IPS-11a (cell line): ENCODE data around the gene GPN2.
"Not testable (repeated sequence)": the region's sequence is repeated elsewhere in the genome, so short reads cannot be mapped to it uniquely, and the experiment has no call there.

Experiments used
- H3K4me3 ChIP-seq: one replicate; pipeline ENCODE4 v1.5.1; 2013; ENCODE audit warnings: low read depth, low read length, control low read depth

Gene GPN2

DNA sequence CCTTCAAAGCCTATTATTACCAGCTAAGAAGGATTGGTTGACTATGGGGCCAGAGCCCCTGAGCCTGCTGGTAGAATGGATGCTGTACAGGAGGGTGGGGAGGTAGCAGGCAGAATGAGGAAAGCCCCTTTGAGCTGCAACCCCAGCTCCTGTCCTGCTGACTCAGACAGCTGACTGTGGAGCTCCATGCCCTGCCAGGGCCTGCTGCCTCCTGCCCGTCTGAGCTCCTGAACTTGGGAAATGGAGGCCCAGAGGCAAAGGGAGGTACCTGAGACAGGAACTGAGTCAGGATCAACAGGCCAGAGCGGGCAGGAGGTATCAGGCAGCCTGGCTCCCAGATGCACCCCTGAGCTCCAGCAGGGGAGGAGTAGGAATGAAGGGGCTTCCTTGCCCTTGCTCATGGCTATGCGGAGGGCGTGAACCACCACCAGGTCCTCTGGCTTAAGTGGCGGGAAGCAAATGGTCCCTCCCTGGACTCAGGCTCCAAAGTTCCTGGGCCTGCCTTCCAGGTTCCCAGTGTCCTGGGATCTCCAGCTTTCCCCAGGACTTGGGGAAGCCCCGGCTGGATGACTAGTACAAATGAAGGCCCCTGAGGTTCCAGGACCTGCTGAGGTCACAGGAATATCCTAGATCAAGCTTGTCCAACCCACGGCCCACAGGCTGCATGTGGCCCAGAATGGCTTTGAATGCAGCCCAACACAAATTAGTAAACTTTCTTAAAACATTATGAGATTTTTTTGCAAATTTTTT lies 31.0 kb downstream of the GPN2 start:
- H3K4me3 ChIP-seq, result no peak overlapping the region

DNA sequence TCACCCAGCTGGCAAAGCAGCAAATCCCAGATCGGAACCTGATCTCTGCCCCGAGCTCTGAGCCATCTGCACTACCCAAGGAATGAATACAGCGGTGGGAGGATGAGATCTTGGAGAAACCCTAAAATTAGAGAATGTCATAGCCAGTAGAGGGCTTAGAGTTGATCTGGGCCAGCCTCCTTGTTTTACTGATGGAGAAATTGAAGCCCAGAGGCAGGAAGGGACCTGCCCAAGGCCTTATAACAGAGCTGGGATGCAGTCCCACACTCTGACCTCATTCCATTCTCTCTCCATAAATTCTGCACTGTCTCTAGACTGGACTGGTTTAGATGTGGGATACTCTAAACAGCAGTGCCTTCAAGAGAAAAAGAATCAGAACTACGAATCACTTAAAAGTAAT lies 31.9 kb downstream of the GPN2 start:
- H3K4me3 ChIP-seq, result no peak overlapping the region

DNA sequence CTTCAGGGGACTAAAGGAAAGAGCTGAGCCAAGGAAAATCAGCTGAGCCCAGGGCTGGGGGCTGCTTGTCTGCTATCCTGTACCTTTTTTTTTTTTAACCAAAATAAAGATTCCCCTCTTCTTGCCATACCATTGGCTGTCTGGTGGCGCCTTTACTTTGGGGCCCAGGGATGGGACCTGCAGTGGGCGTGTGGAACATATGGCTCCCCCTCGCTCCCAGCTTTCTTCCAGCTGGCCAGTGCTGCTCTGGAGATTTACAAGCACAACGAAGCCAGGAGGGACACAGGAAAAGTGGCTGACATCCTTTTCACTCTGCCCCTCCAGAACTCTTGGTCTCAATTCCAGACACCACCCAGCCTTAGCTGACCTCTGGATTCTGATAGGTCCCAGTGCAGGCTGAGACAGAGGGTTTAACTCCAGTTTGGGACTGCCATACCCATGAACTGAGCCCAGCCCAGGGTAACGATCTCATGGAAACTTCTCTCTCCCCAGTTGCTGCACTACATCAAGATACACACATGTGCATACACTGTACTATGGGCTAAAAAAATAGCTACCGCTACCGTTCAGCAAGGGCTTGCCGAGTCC lies 32.5 kb downstream of the GPN2 start:
- no peak overlapping the region for H3K4me3 ChIP-seq

DNA sequence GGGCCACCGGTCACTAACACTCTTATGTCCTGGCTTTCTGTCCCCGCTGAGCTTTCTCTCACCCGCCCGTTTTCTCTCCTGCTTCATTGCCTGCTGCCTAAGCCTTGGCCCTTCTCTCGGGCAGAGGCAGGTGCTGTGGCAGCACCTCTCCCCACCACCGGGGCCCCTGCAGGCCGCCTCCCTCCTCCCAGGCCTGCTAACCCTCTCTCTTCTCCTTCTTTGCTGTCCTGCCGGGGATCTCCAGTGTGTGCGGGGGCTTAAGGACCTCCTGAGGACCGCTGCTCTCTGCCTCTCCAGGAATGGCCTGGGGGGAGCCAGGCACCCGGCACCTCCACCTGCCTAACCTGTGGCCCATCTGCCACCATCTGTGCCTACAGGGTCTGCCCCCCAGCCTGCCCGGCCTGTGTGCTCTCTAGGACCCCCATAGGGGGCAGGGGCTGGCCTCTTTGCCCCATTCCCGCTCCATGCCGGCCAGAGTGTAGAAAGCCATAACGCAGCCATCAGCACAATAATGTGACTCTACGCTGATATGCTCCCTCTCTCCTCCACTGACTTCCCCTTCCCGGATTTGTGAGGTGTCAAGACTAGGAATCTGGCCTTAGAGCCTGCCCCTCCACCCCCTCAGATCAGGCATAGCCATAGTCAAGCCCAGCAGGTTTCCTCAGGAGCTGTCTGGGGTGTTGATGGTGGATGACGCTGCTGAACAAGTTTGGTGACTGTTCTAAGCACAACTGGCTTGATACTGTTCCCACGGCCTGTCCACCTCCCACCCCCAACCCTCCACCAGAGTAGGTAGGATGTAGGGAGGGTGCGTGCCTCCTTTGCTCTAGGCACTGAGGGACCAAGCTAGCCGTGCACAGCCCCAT lies 33.2 kb downstream of the GPN2 start:
- no peak overlapping the region for H3K4me3 ChIP-seq

DNA sequence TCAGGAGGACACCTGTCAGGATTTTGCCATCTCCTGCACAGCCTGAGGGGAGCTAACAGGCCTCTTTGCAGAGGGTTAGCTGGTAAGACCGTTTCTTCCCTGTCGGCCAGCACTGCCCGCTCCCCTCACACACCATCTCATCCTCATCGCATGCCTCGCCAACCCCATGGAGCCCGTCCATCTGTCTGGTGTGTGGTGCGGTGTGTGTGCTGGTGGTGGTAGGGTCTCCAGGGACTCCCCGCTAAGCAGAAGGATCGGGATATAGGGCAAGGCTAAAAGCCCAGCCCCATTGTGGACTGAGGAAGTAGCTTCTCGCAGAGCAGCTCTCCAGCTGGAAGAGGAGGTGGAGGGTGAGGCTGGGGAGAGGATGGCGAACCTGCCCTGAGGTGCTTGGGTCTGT lies 33.9 kb downstream of the GPN2 start:
- H3K4me3 ChIP-seq, result no peak overlapping the region

DNA sequence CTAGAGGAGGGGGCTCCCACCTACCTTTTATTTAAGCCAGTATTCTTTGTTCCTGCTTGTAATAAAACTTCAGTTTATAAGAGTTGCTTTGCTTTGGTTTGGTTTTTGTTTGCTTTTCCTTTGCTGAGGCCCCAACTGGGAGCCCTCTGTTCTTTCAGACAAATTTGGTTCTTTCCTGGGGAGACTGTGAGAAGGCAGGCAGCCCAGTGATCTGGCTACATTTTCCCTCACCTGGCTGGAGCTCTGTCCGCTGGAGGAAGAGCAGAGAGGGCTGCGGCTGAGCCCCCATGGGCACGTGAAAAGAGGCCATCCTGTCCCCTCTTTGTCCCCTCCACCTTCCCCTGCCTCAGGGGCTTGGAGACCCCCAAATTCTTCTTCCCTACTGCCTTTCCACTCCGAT lies 34.4 kb downstream of the GPN2 start:
- H3K4me3 ChIP-seq, result no peak overlapping the region

DNA sequence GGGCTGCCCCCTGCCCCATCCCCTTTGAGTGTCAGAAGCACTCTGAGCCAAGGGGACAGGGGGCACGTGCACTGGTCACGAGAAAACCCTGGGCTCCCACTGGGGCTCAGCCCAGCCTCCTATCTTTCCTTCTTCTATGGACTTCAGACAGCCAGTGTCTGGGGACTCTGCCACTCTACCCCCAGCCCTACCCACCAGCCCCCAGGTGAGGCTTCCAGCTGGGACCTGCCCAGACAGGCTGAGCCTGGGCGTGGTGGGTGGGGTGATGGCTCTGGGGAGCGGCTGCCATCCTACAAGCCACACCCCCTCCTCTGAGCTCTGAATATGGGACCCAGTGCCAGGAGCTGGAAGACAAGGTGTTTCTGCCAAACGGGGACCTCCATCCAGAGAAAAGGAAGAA lies 35.2 kb downstream of the GPN2 start:
- no peak overlapping the region for H3K4me3 ChIP-seq

DNA sequence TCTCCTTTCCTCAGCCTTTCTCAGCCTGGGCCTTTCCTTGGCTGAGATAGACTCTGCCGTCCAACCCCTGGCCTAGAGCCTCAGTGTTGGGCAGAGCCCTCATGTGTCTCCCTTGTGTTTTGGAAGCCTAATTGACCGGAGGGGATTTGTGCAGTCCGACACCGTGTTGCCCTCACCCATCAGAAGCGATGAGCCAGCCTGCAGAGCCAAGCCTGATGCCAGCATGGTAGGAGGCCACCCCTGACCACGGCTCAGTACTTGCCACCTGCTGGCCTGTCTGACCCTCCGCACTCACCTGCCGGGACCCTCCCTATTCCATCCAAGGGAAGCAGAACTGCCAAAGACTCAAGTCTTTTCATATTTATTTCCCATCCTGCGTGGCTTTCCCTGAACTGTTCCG lies 36.5 kb downstream of the GPN2 start:
- no peak overlapping the region for H3K4me3 ChIP-seq

DNA sequence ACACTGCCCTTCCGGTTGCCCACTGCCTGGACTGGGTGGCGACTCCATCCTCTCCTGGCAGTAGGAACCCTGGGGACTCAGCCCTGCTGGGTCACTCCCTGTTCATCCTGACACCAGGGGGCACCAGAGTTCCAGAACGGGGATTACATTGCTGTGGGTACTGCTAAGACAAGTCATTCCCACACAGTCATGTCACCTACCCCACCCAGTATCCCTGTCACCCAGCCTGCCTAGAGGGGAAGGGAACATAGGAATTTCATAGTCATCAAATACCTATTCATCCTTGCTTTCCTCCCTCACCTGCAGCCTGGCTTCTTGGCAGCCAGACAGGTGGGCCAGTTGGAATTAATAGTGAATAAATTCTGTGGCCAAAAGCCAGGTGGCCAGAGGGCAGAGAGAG lies 36.9 kb downstream of the GPN2 start:
- H3K4me3 ChIP-seq, result no peak overlapping the region

DNA sequence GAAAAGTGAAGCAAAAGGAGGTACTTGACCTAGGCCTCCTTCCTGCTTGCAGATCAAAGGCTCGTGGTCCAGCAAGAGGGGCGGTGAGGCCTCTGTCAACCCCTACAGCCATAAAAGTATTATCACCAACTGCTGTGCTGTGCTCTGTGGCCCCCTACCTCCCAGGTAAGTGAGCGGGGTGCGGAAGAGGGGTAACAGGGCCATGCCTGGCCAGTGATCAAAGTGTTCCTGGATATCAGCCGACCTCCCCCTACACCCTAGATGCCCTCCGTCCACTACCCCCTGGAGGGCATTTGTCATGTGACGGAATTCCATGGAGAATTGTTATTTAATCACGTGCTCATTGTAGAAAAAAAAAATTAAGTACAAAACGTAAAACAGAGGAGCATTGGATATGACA lies 37.4 kb downstream of the GPN2 start:
- no peak overlapping the region for H3K4me3 ChIP-seq

DNA sequence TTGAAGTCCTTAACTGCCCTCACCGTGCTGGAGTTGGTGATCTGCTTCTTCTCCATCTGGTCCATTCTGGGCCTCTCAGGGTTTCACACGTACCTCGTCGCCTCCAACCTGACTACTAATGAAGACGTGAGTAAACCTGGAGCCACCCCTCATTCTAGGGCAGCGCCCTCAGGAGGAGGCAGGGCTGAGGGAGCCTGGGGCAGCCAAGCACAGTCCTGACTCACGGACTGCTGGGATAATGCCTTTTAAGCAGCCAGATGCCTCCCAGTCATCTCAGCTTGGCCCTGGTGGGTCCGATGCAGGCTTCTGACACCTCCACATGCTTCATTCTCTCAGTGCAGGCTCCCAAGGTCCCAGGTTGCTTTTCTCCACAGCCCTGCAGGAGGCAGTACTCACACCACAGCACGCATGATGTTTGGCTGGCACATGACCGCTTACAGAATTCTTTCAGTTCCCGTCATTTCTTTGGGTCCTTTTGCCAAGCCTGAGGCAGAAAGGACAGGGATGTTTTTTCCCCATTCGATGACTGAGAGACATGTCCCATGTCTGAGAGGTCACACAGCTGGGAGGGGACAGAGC lies 38.9 kb downstream of the GPN2 start:
- no peak overlapping the region for H3K4me3 ChIP-seq

DNA sequence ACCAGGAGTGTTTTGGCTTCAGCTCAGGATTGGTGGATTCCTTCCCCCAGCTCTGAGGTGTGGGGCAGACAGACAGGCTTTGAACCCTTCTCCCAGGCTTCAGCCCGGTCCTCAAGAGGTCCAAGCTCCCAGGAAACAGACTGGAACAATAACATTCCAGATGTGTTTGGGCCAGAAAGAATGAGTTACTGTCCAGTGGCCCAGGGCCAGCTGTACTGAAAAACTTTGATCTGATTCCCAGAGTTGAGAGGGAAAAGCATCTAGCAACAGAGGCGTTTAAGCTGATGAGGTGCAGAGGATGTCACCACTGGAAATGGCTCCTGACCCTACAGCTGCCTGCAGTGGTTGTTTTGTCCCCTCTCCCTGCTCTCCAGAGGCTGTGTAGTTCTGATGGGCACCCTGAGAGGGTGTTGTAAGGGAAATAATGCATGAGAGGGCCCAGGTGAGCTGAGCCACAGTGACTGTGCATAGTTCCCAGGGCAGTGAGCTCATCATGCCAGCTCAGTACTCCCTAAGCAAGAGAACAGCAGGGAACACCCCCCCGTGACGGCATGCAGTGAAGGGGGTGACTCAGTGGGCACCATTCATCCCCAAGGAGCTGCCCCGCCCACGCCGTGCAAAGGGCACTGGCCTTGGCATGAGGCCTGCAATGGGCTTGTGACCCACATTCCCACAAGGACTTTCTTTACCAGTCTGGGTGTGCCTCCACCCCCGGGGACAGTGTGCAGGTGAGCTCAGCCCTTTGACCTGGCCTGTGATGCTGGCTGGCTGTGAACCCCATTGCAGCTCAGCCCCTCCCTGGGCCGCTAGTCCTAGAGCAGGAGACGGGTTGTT lies 40.9 kb downstream of the GPN2 start:
- H3K4me3 ChIP-seq, result no peak overlapping the region

DNA sequence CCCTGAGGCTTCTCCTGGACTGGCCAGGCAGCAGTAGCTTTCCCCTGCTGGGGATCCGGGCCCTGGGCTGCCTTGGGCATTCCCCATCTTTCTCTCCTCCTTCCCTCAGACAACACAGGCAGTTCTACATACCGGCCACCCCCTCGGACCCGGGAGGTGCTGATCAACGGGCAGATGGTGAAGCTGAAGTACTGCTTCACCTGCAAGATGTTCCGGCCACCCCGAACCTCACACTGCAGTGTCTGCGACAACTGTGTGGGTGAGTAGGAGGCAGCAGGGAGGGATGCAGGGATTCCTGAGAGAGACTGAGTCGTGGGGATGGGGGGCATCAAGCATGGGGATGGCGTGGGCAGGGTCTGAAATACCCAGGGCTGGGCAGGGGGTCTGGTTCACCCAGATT lies 41.6 kb downstream of the GPN2 start:
- no peak overlapping the region for H3K4me3 ChIP-seq

DNA sequence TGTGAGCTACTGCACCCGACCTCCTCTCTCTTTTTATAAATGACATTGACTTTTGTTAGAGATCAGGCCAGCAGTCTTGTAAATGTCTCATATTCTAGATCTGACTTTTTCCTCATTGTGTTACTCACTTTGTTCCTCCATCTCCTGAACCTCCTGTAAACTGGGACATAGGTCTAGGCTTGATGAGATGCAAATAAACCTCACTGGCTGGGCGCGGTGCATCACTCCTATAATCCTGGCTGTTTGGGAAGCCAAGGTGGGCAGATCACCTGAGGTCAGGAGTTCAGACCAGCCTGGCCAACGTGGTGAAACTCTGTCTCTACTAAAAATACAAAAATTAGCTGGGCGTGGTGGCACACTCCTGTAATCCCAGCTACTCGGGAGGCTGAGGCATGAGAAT lies 42.3 kb downstream of the GPN2 start:
- not testable (repeated sequence) for H3K4me3 ChIP-seq

DNA sequence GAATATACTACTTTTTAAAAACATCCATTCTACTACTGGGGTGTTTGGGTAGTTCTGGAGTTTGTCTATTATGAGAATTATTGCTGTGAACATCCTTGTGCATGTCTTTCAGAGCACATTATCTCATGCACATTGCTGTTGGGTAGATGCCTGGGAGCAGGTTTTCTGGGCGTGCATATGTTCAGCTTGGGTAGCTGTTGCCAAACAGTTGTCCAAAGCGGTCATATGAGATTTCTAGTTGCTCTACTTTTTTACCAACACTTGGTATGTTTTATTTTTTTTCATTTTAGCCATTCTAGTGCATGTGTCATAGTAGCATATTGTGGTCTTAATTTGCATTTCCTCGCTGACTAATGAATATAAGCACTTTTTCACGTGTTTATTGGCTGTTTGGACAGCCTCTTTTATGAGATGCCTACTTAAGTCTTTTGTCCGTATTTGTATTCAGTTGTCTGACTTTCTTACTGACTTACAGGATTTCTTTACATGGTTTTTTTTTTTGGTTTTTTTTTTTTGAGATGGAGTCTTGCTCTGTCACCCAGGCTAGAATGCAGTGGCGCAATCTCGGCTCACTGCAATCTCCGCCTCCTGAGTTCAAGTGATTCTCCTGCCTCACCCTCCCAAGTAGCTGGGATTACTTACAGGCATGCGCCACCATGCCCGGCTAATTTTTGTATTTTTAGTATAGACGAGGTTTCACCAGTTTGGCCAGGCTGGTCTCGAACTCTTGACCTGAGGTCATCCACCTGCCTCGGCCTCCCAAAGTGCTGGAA lies 45.5 kb downstream of the GPN2 start:
- H3K4me3 ChIP-seq, result no peak overlapping the region

DNA sequence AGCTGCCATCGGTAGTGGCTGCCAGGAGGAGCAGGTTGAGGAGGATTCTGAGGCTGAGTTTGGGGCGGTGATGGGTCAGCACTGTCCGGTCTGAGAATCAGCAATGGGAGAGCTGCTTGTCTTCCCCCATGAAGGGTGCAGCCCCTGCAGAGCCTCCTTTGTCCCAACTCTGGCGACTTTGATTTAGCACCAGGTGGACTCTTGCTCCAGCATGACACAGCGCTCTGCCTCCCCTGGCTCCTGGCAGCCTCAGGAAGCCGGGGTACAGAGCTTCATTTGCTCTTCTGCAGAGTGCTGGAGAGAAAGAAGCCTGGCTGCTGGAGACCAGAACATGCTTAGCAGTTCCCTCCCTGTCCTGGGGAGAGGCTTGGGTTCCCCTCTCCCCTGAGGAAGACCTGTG lies 50.3 kb downstream of the GPN2 start:
- no peak overlapping the region for H3K4me3 ChIP-seq

DNA sequence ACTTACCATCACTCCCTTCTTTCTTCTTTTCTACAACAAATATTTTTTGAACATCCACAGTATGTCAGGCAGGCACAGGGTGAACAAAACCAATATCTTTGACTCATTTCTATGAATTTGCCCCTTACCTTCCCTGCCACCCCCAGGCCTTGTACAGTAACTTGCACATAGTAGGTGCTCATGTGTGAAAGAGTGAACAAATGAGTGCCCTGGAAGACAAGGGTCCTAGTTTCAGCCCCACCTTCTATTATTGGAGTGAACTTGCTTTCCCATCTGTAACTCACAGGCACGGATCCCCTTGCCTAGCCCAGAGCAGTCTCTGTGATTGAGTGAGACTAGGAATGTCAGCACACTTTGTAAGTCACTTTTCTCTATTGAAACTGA lies 50.8 kb downstream of the GPN2 start:
- no peak overlapping the region for H3K4me3 ChIP-seq

DNA sequence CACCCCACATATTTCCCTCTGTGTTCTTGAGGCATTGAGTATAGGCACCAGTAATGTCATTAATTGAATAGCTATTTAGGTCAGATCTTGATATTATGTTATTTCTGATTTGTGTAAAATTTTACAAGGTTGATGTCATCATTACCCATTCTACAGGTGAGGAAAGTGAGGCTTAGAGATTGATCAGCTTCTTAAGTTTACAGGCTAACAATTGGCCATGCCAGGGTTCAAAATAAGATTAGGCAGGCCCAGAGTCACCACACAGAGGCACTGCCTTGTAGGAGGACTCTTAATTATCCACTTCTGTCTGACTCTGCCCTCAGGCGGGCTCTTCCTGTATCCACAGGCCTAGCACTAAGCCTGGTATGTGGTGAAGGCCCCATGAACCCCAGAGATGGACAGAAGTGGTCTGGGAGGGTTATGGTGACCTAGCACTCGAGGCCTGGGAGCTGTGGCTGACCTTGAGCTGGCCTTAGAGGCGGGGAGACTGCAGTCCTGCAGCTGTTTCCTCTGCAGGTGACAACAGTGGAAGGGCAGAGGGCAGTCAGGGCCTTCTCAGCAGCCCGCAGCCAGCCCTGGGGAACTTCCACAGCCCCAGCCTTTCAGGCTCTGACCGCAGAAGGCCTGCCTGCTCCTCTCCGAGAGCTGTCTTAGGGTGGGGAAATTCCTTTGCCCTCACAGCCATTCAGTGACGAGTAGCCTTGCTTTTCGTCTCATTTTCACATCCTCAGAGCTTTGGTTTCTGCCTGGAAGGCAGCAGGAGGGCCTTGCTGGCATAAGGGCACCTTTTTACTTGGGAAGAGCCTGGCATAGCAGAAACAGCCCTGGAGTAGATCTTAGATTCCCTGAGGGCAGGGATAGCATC lies 51.4 kb downstream of the GPN2 start:
- H3K4me3 ChIP-seq, result no peak overlapping the region

DNA sequence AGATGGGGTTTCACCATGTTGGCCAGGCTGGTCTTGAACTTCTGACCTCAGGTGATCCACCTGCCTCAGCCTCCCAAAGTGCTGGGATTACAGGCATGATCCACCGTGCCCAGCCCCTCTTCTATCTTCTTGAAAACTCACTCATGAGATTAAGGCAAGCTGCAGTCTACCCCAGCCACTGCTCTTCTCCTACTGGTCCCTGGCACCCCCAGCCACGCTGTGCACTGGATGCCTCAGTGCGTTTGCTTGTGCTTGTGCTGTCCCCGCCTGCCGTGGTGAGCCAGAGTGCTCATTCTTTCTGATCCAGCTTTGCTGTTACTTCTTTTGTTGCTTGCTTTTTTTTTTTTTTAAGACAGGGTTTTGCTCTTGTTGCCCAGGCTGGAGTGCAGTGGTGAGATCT lies 52.4 kb downstream of the GPN2 start:
- H3K4me3 ChIP-seq, result not testable (repeated sequence)
